Activated T-cell treated with anti-CD3 and anti-CD28 coated beads, Interleukin-2, amount 50 U/mL, for 24 hours (primary cell): ENCODE results near the gene PLCB1.

ENCODE experiments used
- DNase-seq: peaks from one replicate; pipeline ENCODE4 v3.0.0-alpha.2; 2020
- H3K27ac Mint-ChIP-seq: 2 replicates; pipeline ENCODE4 v1.8.0; 2020; ENCODE audit warnings: mild to moderate bottlenecking, mixed read lengths
- H3K27me3 Mint-ChIP-seq: 2 replicates; pipeline ENCODE4 v1.8.0; 2020; ENCODE audit warnings: mixed read lengths
- H3K36me3 Mint-ChIP-seq: 2 replicates; pipeline ENCODE4 v1.8.0; 2020; ENCODE audit warnings: low read depth, mixed read lengths
- H3K4me1 Mint-ChIP-seq: 2 replicates; pipeline ENCODE4 v1.8.0; 2020; ENCODE audit warnings: low read depth, mixed read lengths
- H3K4me3 Mint-ChIP-seq: 2 replicates; pipeline ENCODE4 v1.8.0; 2020; ENCODE audit warnings: mild to moderate bottlenecking, moderate library complexity, mixed read lengths
- H3K9me3 Mint-ChIP-seq: 2 replicates; pipeline ENCODE4 v1.8.0; 2020; ENCODE audit warnings: mixed read lengths

PLCB1 gene

DNA sequence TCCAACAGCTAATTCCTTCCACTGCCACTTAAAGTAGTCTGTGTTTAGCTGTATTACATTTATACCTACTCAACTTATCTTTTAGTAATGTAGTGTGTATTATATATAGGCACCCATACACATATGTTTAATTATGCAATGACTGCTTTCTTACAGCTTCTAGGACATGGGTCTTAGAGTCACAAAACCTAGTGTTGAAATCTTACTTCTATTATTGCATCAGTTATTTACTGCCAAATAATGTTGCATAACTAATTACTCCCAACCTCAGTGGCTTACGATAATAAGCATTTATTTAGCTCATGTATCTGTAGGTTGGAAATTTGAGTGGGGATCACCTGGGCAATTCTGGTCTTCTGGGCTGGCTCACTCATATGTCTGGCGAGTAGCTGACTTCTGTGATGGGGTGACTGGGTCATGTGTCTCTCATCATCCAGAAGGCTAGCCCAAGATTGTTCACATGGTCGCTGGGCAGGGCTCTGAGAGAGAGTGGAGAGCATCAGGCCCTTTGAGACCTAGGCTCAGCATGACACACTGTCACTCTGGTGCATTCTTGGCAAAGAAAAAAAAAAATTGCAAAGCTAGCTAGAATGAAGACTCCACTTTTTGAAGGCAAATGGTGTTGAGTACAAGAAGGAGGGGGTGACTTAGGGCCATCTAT, 187.0 kb downstream of the PLCB1 start:
- Mint-ChIP-seq H3K4me1 (no peaks in the 10 kb centered on the region), H3K9me3 (no peaks in the 10 kb centered on the region), H3K27ac (no peak overlapping the region), H3K27me3 (peaks cover 3% of the 10 kb centered on the region), H3K4me3 (no peak overlapping the region), H3K36me3 (no peaks in the 10 kb centered on the region)
- no peak for DNase-seq

DNA sequence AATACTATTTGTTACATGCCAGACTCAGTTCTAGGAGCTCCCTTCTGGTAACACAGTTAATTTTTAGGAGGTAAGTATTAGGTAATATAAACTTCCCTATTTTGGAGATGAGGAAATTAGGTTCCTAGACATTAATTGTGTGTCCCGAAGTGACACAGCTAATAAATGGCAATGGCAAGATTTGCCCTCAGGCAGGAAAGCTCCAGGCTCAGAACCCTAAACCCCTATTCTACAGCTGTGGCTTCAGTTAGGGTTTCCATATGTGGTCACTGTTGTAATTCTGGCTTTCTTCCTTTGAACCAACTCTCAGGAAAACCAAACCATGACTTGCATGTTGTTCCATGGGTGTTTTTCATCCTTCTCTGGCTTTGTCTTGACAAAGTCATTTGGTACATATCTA, 188.2 kb downstream of the PLCB1 start:
- H3K27me3 Mint-ChIP-seq: peaks cover 3% of the 10 kb centered on the region
- no peaks in the 10 kb centered on the region for H3K36me3 Mint-ChIP-seq
- no peak overlapping the region for H3K4me3 Mint-ChIP-seq
- no peak for DNase-seq
- no peak overlapping the region for H3K27ac Mint-ChIP-seq
- H3K9me3 Mint-ChIP-seq: no peaks in the 10 kb centered on the region
- no peaks in the 10 kb centered on the region for H3K4me1 Mint-ChIP-seq

DNA sequence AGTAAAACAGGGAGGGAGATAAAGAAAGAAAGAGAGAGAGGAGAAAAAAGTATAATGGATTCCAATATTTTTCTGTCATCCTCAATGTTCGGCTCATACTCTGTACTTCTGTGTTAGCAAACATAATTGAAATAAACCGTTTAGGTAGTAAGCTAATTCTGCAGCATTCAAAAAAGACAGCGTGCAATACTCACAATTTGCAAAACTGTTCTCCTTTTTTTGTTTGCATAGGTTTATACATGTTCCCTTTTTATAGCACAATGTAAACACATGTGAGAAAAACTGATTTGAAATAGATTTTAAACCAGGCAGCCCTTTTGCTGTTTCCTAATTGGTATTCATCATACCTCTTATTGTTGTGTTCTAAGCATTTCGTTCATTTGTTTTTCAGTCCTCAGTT, 188.9 kb downstream of the PLCB1 start:
- Mint-ChIP-seq H3K36me3 (no peaks in the 10 kb centered on the region), H3K4me1 (no peaks in the 10 kb centered on the region), H3K27me3 (peaks cover 3% of the 10 kb centered on the region), H3K4me3 (no peak overlapping the region), H3K27ac (no peak overlapping the region), H3K9me3 (no peaks in the 10 kb centered on the region)
- no peak for DNase-seq

DNA sequence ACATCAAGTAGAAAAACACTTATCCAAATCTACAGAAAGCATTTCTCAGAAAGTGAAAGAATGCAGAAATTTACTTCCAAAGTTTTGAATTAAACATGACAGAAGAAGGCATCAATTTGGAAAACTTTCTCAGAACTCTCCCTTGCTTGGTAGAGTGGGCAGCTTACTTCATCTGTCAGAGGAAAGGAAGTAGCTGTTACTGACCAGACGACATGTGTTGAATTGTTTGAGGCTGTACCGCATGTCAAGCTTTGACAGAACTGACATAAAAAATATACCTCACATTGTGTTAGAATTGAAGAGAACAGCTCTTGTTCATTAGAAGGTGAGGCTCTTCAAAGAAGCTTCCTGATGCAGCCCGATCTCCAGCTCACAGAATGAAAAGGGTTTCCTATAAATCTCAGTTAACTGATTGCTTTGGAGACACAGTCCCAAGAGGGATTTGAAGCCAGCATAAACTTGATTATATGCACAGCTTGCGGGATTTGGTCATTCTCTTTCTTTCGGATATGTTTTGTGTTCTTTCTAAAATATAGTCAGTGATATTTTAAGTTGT, 190.7 kb downstream of the PLCB1 start:
- DNase-seq: no peak
- no peaks in the 10 kb centered on the region for H3K36me3 Mint-ChIP-seq
- H3K27ac Mint-ChIP-seq: no peak overlapping the region
- H3K4me1 Mint-ChIP-seq: no peaks in the 10 kb centered on the region
- no peak overlapping the region for H3K4me3 Mint-ChIP-seq
- no peaks in the 10 kb centered on the region for H3K27me3 Mint-ChIP-seq
- no peaks in the 10 kb centered on the region for H3K9me3 Mint-ChIP-seq

DNA sequence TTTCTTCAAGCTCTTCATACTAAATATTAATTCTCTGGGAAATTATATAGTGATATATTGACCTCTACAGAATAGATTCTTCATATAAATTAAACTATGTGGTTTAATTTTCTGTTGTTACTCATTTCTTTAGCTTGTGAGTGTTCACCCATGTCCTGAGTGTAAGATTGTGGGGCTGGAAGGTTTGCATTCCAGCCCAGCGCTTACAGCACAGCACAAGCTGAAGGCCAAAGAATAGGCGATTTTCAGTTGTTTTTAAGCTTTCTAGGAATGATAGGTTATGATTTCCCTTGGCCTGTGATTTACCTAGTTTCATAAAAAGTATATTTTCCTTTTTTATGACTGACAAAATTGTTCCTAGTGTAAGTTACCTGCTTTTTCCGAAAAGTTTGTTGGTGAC, 194.1 kb downstream of the PLCB1 start:
- no peaks in the 10 kb centered on the region for H3K36me3 Mint-ChIP-seq
- no peak overlapping the region for H3K27ac Mint-ChIP-seq
- H3K9me3 Mint-ChIP-seq: no peaks in the 10 kb centered on the region
- no peaks in the 10 kb centered on the region for H3K27me3 Mint-ChIP-seq
- no peak for DNase-seq
- no peak overlapping the region for H3K4me3 Mint-ChIP-seq
- no peaks in the 10 kb centered on the region for H3K4me1 Mint-ChIP-seq

DNA sequence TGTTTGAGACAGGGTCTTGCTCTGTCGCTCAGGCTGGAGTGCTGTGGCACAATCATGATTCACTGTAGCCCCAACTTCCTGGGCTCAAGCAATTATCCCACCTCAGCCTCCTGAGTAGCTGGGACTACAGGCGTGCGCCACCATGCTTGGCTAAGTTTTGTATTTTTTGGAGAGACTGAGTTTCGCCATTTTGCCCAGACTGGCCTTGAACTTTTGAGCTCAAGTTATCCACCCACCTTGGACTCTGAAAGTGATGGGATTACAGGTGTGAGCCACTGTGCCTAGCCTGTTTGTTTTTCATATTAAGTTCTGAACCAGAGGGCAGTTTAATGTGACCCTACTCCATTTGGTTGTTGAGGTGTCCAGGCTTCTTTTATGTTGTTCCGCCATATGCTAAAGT, 194.8 kb downstream of the PLCB1 start:
- no peaks in the 10 kb centered on the region for H3K36me3 Mint-ChIP-seq

DNA sequence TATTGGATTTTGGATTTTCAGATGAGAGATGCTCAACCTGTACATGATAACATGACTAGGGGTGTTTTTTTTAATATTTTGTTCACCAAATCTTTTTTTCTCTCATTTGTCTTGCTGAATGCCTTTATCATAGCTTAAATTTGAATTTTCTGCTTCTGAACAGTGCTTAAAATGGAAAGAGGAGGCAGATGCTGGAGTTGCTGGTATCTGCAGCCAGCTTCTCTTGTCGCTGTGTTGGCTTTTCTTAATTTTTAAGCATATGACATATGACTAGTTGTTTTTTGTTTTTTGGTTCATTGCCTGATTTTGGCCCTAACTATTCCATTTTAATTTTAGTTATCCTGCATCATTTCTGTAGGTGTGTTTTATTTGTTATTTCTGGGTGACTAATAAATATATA, 196.1 kb downstream of the PLCB1 start:
- Mint-ChIP-seq H3K9me3 (no peaks in the 10 kb centered on the region), H3K36me3 (no peaks in the 10 kb centered on the region), H3K4me3 (no peak overlapping the region), H3K27me3 (no peaks in the 10 kb centered on the region), H3K4me1 (no peaks in the 10 kb centered on the region), H3K27ac (no peak overlapping the region)
- DNase-seq: no peak

More for the DNA sequence above, 194.8 kb downstream of the PLCB1 start:
- H3K4me3 Mint-ChIP-seq: no peak overlapping the region
- no peaks in the 10 kb centered on the region for H3K27me3 Mint-ChIP-seq
- no peak overlapping the region for H3K27ac Mint-ChIP-seq
- no peaks in the 10 kb centered on the region for H3K4me1 Mint-ChIP-seq
- DNase-seq: no peak
- H3K9me3 Mint-ChIP-seq: no peaks in the 10 kb centered on the region

DNA sequence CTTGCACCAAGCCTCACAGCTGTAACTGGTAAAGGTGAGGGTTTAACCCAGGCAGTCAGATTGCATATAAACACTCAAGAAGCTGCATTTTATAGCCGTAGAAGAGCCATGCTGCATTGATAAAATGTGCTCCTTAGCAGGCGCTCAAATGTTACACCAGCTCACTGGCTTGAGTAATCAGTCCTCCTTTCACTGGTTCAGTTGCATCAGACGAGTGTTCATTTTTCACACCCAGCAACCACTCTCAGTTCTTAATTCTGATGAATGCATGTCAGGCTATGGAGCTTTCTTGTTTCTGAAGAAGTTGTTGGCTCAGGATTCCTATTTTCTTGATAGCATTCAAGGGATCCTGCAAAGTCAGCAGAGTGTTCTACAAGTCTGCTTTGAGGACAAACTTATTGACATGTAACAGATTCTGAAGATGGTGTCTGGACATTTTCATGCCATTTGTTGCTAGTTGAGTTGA, 198.3 kb downstream of the PLCB1 start:
- Mint-ChIP-seq H3K9me3 (no peaks in the 10 kb centered on the region), H3K36me3 (no peaks in the 10 kb centered on the region), H3K27ac (no peak overlapping the region), H3K27me3 (no peaks in the 10 kb centered on the region), H3K4me3 (no peak overlapping the region), H3K4me1 (no peaks in the 10 kb centered on the region)
- no peak for DNase-seq

DNA sequence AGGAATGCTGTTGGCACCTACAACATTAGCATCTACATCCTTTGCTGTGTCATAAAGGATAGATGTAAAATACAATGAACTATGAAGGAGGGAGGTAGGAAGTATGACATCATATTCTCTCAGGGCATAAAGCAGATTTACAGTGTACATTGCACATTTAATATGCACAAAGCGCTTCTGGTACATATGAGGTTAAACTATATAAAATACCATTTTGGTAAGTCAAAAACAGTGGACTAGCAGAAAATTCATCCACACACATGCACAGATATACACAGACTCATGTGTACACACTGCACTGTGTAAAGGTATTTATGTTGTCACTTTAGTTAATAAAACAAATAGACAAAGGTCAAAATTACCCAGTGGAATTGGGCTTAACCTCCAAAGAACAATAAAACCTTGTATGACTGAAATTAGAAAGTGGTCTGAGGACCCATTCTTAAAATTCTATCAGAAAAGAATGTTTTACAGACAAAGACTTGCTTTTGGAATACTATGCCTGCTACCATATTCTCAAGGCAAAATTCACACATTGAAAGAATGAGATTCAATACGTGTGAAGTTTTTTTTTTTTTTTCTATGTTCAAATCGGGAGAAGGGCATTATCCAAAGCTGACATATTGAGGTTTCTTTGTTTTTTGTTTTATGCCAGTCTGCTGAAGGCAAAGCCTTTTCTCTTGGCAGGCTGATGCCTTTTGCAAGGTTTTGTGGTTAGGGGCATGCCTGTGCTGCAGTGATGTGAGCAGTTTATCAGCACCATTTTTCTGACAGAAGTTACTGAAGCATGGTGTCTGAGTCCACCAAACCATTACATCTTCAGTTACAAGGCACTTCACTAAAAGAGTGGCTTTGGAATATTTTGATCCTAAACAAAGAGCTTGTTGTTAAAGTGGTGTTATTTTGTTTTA, 199.0 kb downstream of the PLCB1 start:
- H3K27me3 Mint-ChIP-seq: no peaks in the 10 kb centered on the region
- H3K9me3 Mint-ChIP-seq: no peaks in the 10 kb centered on the region
- H3K36me3 Mint-ChIP-seq: no peaks in the 10 kb centered on the region
- H3K4me1 Mint-ChIP-seq: no peaks in the 10 kb centered on the region
- H3K4me3 Mint-ChIP-seq: no peak overlapping the region
- H3K27ac Mint-ChIP-seq: no peak overlapping the region
- no peak for DNase-seq

DNA sequence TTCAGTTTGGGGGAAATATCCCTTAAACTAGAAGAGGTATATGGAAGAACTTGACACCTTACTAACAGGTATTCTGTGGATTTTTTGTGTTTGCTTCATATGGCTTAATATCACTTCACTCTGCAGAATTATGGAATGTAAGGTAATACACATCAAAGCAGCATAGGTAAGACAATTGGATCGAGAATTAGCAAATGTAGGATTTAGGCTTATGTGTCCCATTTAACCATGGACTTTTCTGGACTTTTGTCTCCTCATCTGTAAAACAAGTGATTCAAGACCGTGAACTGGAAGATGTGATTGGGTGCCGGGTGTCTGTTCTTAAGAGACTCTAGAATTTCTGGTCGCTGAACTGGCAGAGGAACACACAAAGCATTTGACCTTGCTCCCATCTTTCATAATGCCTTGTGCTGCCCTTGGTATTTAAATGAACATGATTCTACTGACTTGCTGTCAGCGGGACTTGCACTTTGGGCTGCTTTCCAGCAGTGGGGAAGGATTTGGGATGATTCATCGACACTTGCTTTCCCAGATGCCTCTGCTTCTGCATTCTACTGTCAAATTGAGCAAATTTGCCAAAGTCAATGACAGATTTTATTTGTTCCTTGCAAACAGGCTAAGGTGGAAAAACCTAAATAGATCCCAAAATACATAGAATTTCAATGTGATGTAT, 199.8 kb downstream of the PLCB1 start:
- DNase-seq: no peak
- no peaks in the 10 kb centered on the region for H3K27me3 Mint-ChIP-seq

DNA sequence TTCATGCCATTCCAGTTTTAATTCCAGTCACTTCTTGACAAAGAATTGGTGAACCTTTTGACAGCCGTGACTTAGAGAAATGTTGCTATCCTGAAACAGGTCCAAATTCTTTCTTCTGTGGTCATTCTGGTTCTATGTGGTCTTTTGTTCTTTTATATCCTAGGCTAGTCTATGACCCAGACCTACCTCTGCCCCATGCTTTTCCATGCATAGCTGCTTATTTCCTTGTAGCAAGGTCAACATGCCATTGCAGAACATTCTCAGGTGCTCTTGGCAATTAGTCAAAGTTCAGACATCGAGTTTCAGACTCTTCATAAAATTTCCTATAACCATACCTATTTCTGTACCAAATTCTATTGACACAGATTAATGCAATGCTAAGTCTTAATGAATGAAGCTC, 202.6 kb downstream of the PLCB1 start:
- no peaks in the 10 kb centered on the region for H3K27me3 Mint-ChIP-seq
- H3K27ac Mint-ChIP-seq: no peak overlapping the region
- no peaks in the 10 kb centered on the region for H3K9me3 Mint-ChIP-seq
- no peak for DNase-seq
- no peak overlapping the region for H3K4me3 Mint-ChIP-seq
- H3K36me3 Mint-ChIP-seq: no peaks in the 10 kb centered on the region
- H3K4me1 Mint-ChIP-seq: no peaks in the 10 kb centered on the region

More for the DNA sequence above, 199.8 kb downstream of the PLCB1 start:
- H3K36me3 Mint-ChIP-seq: no peaks in the 10 kb centered on the region
- H3K27ac Mint-ChIP-seq: no peak overlapping the region
- H3K9me3 Mint-ChIP-seq: no peaks in the 10 kb centered on the region
- no peak overlapping the region for H3K4me3 Mint-ChIP-seq
- H3K4me1 Mint-ChIP-seq: no peaks in the 10 kb centered on the region

DNA sequence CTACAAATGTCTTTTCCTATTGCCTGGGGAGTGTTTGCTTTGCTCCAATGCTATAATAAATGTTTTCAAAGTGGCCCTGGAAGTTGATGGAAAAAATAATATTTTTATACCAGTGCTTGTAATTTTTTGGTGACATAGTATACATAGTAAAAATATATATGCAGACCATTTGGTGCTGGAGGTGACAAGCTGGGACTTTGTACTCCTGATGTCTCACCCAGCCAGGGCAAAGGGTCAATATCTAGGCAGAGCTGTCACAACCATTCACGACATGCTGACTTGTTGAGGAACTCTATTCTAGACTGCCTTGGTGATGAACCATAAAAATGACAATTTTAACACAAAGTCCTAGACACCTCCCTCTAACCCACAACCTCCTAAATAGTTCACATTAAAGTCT, 203.0 kb downstream of the PLCB1 start:
- no peak for DNase-seq
- H3K4me3 Mint-ChIP-seq: no peak overlapping the region
- H3K36me3 Mint-ChIP-seq: no peaks in the 10 kb centered on the region
- H3K27me3 Mint-ChIP-seq: no peaks in the 10 kb centered on the region
- no peaks in the 10 kb centered on the region for H3K4me1 Mint-ChIP-seq
- no peaks in the 10 kb centered on the region for H3K9me3 Mint-ChIP-seq
- no peak overlapping the region for H3K27ac Mint-ChIP-seq

DNA sequence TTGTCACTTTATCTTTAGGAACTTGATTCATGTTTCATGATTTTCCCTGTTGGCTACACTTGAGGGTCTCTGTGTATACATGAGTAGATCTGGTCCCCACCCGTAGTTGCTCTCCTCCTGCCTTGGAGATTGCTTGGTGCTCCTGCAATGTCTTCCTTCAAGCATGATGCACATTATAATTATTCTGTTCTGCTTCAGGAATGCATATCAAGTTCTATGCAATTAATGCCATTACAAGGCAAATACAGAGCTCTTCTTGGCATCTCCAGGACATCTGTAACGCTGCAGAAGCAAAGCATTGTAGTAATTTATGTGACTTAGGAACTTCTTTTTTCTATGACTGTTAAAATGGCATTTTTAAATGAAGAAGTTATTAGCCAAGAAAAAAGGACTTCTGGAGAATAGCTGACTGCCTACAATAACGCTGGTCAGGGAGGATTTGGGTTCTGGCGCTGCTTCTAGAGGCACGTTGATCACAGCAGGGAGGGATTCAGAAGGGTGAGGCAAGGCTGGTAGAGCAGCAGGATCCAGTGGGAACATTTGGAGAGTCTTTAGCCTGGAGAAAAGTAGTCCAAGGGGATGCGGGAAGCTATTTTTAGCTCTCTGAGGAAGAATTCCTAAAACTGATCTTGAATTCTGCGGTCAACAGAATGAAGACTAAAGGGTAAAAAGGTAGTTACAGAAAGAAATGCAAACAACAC, 203.6 kb downstream of the PLCB1 start:
- H3K36me3 Mint-ChIP-seq: no peaks in the 10 kb centered on the region
- DNase-seq: no peak
- H3K27me3 Mint-ChIP-seq: no peaks in the 10 kb centered on the region
- H3K4me3 Mint-ChIP-seq: no peak overlapping the region
- no peaks in the 10 kb centered on the region for H3K9me3 Mint-ChIP-seq
- no peaks in the 10 kb centered on the region for H3K4me1 Mint-ChIP-seq
- no peak overlapping the region for H3K27ac Mint-ChIP-seq

DNA sequence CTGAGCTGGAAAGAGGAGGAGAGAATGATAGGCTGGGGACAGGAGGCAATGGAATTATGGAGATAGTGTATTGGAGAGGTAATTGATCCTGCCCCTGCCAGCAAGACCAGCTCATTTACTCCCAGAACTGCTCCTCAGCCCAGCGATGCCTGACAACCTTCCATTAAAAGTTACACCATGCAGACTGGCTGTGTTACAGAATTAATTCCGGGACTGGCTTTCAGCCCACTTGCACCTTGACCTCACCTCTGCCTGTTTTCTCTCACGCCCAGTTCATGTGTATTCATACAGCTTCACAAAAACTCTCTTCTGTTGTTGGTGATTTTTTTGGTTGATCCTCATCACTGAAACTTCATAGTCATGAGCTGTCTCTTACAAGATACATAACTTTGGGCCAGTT, 207.3 kb downstream of the PLCB1 start:
- H3K9me3 Mint-ChIP-seq: no peaks in the 10 kb centered on the region
- no peaks in the 10 kb centered on the region for H3K27me3 Mint-ChIP-seq

More for the DNA sequence above, 207.3 kb downstream of the PLCB1 start:
- Mint-ChIP-seq H3K27ac (no peak overlapping the region), H3K36me3 (no peaks in the 10 kb centered on the region), H3K4me1 (no peaks in the 10 kb centered on the region), H3K4me3 (no peak overlapping the region)
- no peak for DNase-seq
